ENCODE results near the gene GAGE2A.
"Not testable (repeated sequence)": the region's sequence is repeated elsewhere in the genome, so short reads cannot be mapped to it uniquely, and the experiment has no call there.

GAGE2A gene

GRCh38 chrX:49589196-49589595 is at the start of gene GAGE2A:
Gene GAGE2A, plus strand, starts transcription at chrX:49589496. Its CDS starts 1,155 bp downstream, at chrX:49590651.
- DNase-seq (ENCODE audit: low read depth in 2 of 2) = not testable (repeated sequence)

- DNase-seq (ENCODE audit: low read depth in 2 of 2) = not testable (repeated sequence)
Measured at GRCh38 chrX:49541433-49541832, 47.9 kb upstream of the GAGE2A start, which contains the start of gene GAGE12D. Gene GAGE12D, plus strand, starts transcription at chrX:49541733. Its CDS starts 1,155 bp downstream, at chrX:49542888.

GRCh38 chrX:49550989-49551388 is 38.3 kb upstream of the GAGE2A start, which contains the start of gene GAGE12E:
Gene GAGE12E, plus strand, starts transcription at chrX:49551289. Its CDS starts 1,155 bp downstream, at chrX:49552444.
- not testable (repeated sequence) for DNase-seq (ENCODE audit: low read depth in 2 of 2)

- not testable (repeated sequence) for DNase-seq (ENCODE audit: low read depth in 2 of 2)
Measured at GRCh38 chrX:49560542-49560941, 28.8 kb upstream of the GAGE2A start, which contains the start of gene GAGE12F. Gene GAGE12F, plus strand, starts transcription at chrX:49560842. Its CDS starts 1,155 bp downstream, at chrX:49561997.

- DNase-seq (ENCODE audit: low read depth in 2 of 2) = not testable (repeated sequence)
Measured at GRCh38 chrX:49568728-49569127, 20.6 kb upstream of the GAGE2A start.

- DNase-seq (ENCODE audit: low read depth in 2 of 2) = not testable (repeated sequence)
Measured at GRCh38 chrX:49569152-49569551, 20.1 kb upstream of the GAGE2A start.

- DNase-seq (ENCODE audit: low read depth in 2 of 2) = not testable (repeated sequence)
Measured at GRCh38 chrX:49570100-49570499, 19.2 kb upstream of the GAGE2A start, which contains the start of gene GAGE12G. Gene GAGE12G, plus strand, starts transcription at chrX:49570400. Its CDS starts 1,155 bp downstream, at chrX:49571555.

- DNase-seq (ENCODE audit: low read depth in 2 of 2) = not testable (repeated sequence)
Measured at GRCh38 chrX:49579649-49580048, 9.6 kb upstream of the GAGE2A start, which contains the start of gene GAGE12H. Gene GAGE12H, plus strand, starts transcription at chrX:49579949. Its CDS starts 1,155 bp downstream, at chrX:49581104.

- not testable (repeated sequence) for DNase-seq (ENCODE audit: low read depth in 2 of 2)
Measured at GRCh38 chrX:49589769-49590478, 628 bp downstream of the GAGE2A start.

GRCh38 chrX:49590488-49590887 is 1.2 kb downstream of the GAGE2A start:
- DNase-seq (ENCODE audit: low read depth in 2 of 2) = not testable (repeated sequence)

- not testable (repeated sequence) for DNase-seq (ENCODE audit: low read depth in 2 of 2)
Measured at GRCh38 chrX:49598720-49599119, 9.4 kb downstream of the GAGE2A start, which contains the start of gene GAGE1. Gene GAGE1, plus strand, starts transcription at chrX:49599020. Its CDS starts 1,155 bp downstream, at chrX:49600175.

- no peak for DNase-seq (ENCODE audit: low read depth in 2 of 2)
Measured at GRCh38 chrX:49610718-49611310, 21.5 kb downstream of the GAGE2A start.

GRCh38 chrX:49618574-49618973 is 29.3 kb downstream of the GAGE2A start:
- no peak for DNase-seq (ENCODE audit: low read depth in 2 of 2)

- no peak for DNase-seq (ENCODE audit: low read depth in 2 of 2)
Measured at GRCh38 chrX:49627086-49627777, 37.9 kb downstream of the GAGE2A start.

- no peak for DNase-seq (ENCODE audit: low read depth in 2 of 2)
Measured at GRCh38 chrX:49644991-49645637, 55.8 kb downstream of the GAGE2A start.

Measured in stimulated activated CD8-positive, alpha-beta memory T cell treated with anti-CD3 and anti-CD28 coated beads, Interleukin-7, amount 100 ng/mL, for 1 hour (primary cell).